Measurements from ENCODE around the gene ADAMTS12. TPM values are rescaled to one million over a fixed set of nuclear protein-coding genes. Genes with fewer than 3 reads are reported as not detected.

ADAMTS12 gene
- total RNA-seq, 1 experiment from 2014 or later = 14.4 TPM

- no peak for DNase-seq (ENCODE audit: low spot score)
These were observed 178.5 kb downstream of the ADAMTS12 start for GRCh38 chr5:33713136-33713765.

- no peak for DNase-seq (ENCODE audit: low spot score)
These were observed 179.1 kb downstream of the ADAMTS12 start for GRCh38 chr5:33712664-33713063.

GRCh38 chr5:33711094-33711679 lies 180.6 kb downstream of the ADAMTS12 start:
- DNase-seq (ENCODE audit: low spot score) = no peak

DNA sequence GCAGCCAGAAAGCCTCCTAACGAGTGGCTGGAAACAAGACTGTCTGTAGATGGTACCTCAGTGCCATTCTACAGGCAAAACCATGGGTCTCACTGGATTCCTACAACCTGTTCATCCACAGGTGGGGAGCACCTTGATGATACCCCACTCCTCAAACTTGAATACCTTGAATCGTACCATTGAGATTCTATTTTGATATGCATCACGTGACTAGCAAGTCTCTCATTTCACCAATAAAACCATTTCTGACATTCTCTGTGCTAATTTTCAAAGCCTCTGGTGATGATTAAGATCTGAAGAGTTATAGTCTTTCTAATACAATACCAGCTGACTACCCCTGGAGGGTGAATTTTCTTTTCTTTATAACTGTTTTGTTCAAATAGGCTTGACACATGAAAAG lies 188.9 kb downstream of the ADAMTS12 start:
- DNase-seq (ENCODE audit: low spot score) = no peak

GRCh38 chr5:33701951-33702350 lies 189.8 kb downstream of the ADAMTS12 start:
- DNase-seq (ENCODE audit: low spot score) = no peak

GRCh38 chr5:33701251-33701650 lies 190.5 kb downstream of the ADAMTS12 start:
- DNase-seq (ENCODE audit: low spot score) = no peak

- DNase-seq (ENCODE audit: low spot score) = no peak
These were observed 195.4 kb downstream of the ADAMTS12 start for GRCh38 chr5:33696411-33696810.

GRCh38 chr5:33692980-33693379 lies 198.8 kb downstream of the ADAMTS12 start:
- no peak for DNase-seq (ENCODE audit: low spot score)

DNA sequence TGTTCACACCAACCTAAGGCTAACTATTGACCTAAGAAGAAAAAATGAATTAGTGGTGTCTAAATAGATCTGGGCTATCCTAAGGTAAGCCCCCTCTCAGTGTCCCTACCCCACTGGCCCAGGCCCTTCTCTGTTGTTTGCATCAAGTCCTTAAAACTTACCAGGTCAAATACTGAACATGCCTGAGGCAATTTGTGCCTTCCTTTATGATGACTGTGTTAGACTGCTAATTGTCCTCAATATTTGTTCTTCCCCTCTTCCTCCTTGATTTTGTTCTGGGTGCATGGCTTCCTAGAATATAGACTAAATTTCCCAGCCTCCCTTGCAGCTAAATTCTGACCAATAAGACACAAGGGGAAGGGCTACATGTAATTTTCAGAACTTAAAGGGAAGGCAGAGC lies 199.9 kb downstream of the ADAMTS12 start:
- no peak for DNase-seq (ENCODE audit: low spot score)

GRCh38 chr5:33690374-33691135 lies 201.2 kb downstream of the ADAMTS12 start:
- DNase-seq (ENCODE audit: low spot score) = peak; percentile 64

- no peak for DNase-seq (ENCODE audit: low spot score)
These were observed 203.3 kb downstream of the ADAMTS12 start for GRCh38 chr5:33688526-33688925.

DNA sequence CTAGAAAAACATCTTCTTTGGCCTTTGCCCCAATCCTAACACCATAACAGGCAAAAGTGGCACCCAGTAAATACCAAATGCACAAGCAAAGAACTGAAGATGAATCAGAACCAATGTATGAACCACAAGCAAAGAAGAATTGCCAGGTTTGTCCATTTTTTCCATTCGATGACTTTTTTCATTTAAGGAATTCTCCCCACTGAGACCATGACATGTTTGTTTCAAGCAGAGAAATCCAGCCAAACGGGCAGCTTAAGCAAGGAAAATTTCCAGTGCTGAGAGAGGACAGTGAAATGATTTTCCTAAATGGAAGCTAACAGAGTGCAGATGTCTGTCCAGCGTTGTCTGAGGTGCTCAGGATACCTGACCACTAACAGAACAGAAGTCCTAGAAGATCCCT lies 203.7 kb downstream of the ADAMTS12 start:
- no peak for DNase-seq (ENCODE audit: low spot score)

GRCh38 chr5:33685873-33686755 lies 205.7 kb downstream of the ADAMTS12 start:
- no peak for DNase-seq (ENCODE audit: low spot score)

DNA sequence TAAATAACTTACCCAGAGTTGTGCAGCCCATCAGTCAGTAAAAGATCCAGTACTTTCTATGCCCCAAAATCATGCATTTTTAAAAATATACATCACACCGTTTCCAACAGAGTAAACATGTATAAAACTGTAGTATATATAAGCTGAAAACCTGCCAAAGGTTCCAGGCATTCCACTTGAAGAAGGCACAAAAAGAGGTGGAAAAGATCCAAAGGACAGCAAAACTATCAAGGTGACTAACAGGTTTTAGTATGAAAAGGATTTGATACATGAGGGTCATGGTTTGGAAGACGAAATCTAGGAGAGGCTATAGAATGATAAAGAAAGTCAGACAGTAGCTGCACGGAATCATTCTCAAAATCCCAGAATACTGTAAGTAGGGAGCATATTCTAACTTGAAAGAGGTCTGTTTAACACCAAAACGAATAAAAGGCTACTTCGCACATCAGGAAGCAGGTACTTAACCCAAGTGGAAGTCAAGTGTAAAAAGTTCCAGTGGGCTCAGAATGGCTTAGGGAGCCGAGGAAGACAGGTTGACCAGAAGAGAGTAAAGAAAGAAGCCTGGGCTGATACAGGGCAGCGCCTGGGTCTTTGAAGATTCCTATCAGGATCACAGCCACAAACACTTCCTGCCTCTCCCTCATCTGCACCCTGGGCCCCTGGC lies 207.2 kb downstream of the ADAMTS12 start:
- DNase-seq (ENCODE audit: low spot score) = no peak

DNA sequence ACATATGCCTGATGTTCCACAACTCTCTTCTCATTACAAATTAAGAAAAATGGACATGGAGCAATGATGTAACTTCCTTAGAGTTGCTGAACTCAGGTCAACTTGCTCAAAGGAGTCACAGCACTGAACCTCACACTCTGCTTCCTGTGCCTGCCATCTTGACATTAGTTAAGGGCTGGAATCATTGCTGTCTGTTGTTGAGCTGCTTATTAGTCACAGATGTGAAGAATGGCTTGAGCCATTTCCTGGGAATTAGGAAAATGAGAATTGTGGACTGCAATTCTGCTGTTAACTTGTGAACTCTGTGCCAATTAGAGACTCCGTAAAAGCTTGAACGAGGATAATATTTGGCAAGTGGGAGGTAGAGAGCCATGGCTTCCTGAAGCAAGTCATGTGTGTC lies 212.0 kb downstream of the ADAMTS12 start:
- peak; percentile 13 for DNase-seq (ENCODE audit: low spot score)

GRCh38 chr5:33675958-33676464 lies 215.8 kb downstream of the ADAMTS12 start:
- no peak for DNase-seq (ENCODE audit: low spot score)

DNA sequence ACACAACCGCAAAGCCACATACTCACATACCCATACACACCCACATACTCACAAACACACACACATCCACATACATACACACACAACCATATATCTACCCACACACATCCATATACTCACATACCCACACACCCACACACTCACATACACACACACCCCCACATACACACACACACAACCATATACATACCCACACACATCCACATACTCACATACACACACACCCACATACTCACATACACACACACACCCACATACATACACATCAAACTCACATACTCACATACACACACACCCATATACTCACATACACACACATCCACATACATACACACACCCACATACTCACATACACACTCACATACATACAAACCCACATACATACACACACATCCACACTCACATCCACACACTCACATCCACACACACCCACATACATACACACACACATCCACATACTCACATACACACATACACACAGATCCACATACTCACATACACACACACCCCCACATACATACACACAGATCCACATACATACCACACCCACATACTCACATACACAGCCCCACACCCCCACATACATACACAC lies 220.0 kb downstream of the ADAMTS12 start:
- no peak for DNase-seq (ENCODE audit: low spot score)

GRCh38 chr5:33662722-33663427 lies 228.9 kb downstream of the ADAMTS12 start:
- no peak for DNase-seq (ENCODE audit: low spot score)

GRCh38 chr5:33659526-33660169 lies 232.1 kb downstream of the ADAMTS12 start:
- no peak for DNase-seq (ENCODE audit: low spot score)
